SU-DHL-6 (cell line): Measurements from ENCODE around the gene SBK1.

Source experiments
- CTCF ChIP-seq: fragments of 200-600 bp; sonication (generic); IDR thresholded peaks from one replicate; pipeline ENCODE4 v1.5.1; 2017; ENCODE audit warnings: antibody characterized with exemption, mild to moderate bottlenecking, low read length, moderate library complexity; ENCODE audit not compliant: insufficient read depth, poor library complexity, severe bottlenecking
- EZH2phosphoT487 ChIP-seq: fragments of 200-600 bp; sonication (generic), shearing (Covaris generic); conservative IDR thresholded peaks from 2 replicates; pipeline ENCODE4 v1.6.1; 2018; ENCODE audit warnings: mild to moderate bottlenecking, antibody characterized with exemption, low read length, moderate library complexity, mixed read lengths

DNA sequence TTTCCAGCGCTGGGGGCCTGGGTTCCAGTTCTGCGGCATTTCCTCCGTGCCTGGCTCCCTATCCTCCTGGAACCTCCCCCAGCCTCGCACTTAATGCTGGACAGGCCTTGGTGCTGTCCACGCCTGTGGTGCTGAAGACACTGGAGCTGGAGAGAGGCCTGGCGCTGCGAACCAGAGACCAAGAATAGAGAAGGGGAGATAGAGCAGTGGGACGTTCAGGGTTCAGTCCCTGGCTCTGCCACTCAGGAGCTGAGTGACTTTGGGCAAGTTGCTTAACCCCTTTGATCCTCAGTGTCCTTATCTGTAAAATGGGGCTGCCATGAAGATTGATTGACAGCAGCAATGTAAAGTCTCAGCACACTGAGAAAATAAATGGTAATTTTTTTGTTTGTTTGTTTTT, 11.9 kb downstream of the SBK1 start:
- TF ChIP-seq CTCF (no peak), EZH2phosphoT487 (no peak)
